Measurements from ENCODE around the gene UCP2.

GRCh38 chr11:74024261-74025029, 41.8 kb upstream of the UCP2 start:
- no peak for TF ChIP-seq CTCF (IDR thresholded peaks at IDR 0.05)
- TF ChIP-seq POLR2A (IDR thresholded peaks at IDR 0.05), result no peak

Data from heart left ventricle (tissue), 13 donors.